SJCRH30 (cell line): ENCODE data around the gene ITPRIPL1. TPM values are rescaled to one million over a fixed set of nuclear protein-coding genes. Genes with fewer than 3 reads are reported as not detected.

Source experiments
- DNase-seq, 2 experiments: peaks; one replicate each; pipeline ENCODE4 v3.0.0-alpha.2; 2015 to 2020
- H3K27ac ChIP-seq: fragments of 250-450 bp; sonication (Bioruptor Pico); 2 replicates; pipeline ENCODE4 v1.5.1; 2020; ENCODE audit warnings: mild to moderate bottlenecking, moderate library complexity
- H3K27me3 ChIP-seq: fragments of 250-450 bp; sonication (Bioruptor Pico); 2 replicates; pipeline ENCODE4 v1.5.1; 2020; ENCODE audit warnings: mild to moderate bottlenecking, moderate library complexity
- H3K36me3 ChIP-seq: fragments of 250-450 bp; sonication (Bioruptor Pico); 2 replicates; pipeline ENCODE4 v1.5.1; 2020; ENCODE audit warnings: mild to moderate bottlenecking, moderate library complexity
- H3K4me1 ChIP-seq: fragments of 250-450 bp; sonication (Bioruptor Pico); 2 replicates; pipeline ENCODE4 v1.5.1; 2020; ENCODE audit warnings: mild to moderate bottlenecking, moderate library complexity
- H3K4me3 ChIP-seq: fragments of 250-450 bp; sonication (Bioruptor Pico); 2 replicates; pipeline ENCODE4 v1.5.1; 2020; ENCODE audit warnings: mild to moderate bottlenecking, moderate library complexity
- H3K9me3 ChIP-seq: fragments of 250-450 bp; sonication (Bioruptor Pico); replicated peaks from 2 replicates; pipeline ENCODE4 v1.5.1; 2020; ENCODE audit warnings: mild to moderate bottlenecking, moderate library complexity
- total RNA-seq: library from RNA; depleted of rRNA; stranded (reverse); fragments of >200 nt; shearing (Covaris generic); gene quantifications from 2 replicates; pipeline ENCODE4 v1.2.3, GENCODE V29; 2014

The ITPRIPL1 gene
- total RNA-seq, 1 experiment from 2014 or later, result 26.4 TPM

DNA sequence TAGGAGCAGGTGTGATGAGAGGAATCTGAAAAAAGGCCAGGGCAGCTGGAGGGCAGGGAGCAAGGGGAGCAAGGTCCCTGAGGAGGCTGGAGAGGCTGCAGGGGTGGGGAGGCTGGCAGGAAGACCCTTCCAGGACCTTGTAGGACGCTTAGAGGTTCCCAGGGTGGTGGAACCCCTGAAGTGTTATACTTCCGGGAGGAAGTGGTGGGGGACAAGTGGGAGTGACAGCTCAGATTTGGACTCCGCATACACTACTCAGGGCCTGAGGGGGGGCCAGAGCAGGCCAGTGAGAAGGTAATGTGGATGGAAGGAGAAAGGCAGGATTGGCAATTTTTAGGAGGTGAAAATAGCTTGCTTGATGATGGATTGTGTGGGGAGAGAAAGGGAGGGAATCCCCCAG is 8.6 kb downstream of the ITPRIPL1 start:
- Histone ChIP-seq H3K27me3 (no peaks in the 10 kb centered on the region), H3K4me1 (peaks cover 9% of the 10 kb centered on the region), H3K9me3 (no peaks in the 10 kb centered on the region; the same call in 1 of the 2 replicates), H3K27ac (no peak overlapping the region), H3K36me3 (peaks cover 10% of the 10 kb centered on the region), H3K4me3 (no peak overlapping the region)
- no peak for DNase-seq

DNA sequence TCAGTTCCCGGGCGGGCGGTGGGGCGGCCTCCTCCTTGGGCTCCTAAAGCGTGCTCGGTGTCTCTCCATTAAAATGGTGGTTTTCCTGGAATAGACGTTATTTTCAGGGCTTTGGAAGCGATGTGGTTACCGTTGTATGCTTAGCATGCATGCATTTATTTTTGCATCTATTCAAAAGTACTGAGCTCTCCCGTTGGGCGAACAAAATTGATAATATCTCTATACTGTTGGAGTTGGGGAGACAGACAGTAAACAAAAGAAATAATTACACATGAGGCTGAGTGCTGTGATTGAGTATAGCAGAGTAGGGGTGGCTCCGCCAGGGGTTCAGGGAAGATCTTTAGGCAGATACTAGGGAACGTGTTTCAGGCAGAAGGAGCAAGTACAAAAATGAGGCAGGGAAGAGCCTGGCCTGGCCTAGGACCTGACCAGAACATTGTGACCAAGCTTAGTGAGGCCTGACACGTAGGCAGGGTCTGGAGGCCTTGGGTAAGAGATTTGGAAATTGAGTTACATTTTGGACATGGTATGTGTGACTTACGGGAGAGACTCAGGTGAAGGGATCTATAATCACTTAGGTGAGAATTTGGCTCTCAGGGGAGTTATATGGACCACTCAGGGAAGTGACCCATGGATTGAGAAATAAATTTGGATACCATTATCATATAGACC is 11.1 kb downstream of the ITPRIPL1 start:
- Histone ChIP-seq H3K27ac (peak overlapping the region; percentile 83), H3K36me3 (peaks cover 8% of the 10 kb centered on the region), H3K27me3 (no peaks in the 10 kb centered on the region), H3K9me3 (no peaks in the 10 kb centered on the region), H3K4me3 (peak overlapping the region; percentile 76), H3K4me1 (peaks cover 9% of the 10 kb centered on the region)
- no peak for DNase-seq

DNA sequence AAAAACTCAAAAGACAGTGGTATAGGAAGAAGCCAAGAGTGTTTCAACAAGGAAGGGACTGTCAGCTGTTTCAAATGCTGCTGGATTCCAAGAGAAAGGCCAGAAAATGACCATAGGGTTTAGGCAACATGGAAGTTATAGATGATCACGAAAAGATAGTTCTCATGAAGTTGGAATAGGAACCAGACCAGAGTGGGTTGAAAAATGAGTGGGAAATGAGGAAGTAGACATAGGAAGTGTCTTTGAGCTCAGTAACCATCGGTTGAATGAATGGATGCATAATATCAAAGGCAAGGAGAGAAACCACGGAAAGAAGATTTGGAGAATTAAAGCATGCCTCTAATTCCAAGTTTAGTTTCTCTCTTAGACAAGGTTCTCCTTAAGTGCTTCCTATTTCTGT is 11.8 kb downstream of the ITPRIPL1 start:
- Histone ChIP-seq H3K27ac (peak overlapping the region; percentile 83), H3K4me3 (peak overlapping the region; percentile 76)

DNA sequence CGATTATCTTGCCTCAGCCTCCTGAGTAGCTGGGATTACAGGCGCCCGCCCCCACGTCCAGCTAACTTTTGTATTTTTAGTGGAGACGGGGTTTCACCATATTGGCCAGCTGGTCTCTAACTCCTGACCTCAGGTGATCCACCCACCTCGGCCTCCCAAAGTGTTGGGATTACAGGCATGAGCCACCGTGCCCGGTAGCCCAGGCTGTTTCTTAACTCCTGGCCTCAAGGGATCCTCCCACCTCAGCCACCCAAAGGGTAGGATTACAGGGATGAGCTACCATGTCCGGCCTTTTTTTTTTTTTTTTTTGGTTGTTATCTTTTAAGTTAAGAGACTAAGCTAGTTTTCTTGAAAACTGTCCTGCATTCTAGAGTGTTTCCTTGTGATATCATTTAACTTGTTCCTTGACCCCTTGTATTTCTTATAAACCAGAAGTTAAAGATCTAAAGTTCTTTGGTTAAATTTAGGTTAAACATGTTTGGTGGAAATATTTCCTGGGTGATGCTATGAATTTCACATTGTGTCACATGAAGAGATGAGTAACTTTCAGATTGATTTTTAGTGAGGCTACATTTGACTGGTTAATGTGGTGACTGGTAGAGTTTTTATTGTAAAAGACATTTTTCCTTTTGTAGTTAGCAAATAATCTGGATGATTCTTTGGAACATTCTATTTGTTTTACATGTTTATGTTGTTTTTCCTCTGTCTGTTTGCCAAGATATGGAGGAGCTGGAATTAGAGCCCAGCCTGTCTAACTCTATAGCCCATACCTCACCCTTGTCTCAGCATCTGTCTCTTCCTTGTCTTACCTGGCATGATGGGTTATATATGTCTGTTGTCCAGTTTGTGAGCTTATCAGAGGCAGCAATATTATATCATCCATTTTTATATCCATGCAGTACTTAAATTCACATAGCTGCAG is 15.6 kb downstream of the ITPRIPL1 start:
- no peaks in the 10 kb centered on the region for H3K9me3 ChIP-seq
- peaks cover 9% of the 10 kb centered on the region for H3K4me1 ChIP-seq
- no peak overlapping the region for H3K4me3 ChIP-seq
- peaks cover 47% of the 10 kb centered on the region for H3K36me3 ChIP-seq
- DNase-seq, result no peak
- no peak overlapping the region for H3K27ac ChIP-seq
- H3K27me3 ChIP-seq, result no peaks in the 10 kb centered on the region

More for the DNA sequence above, 11.8 kb downstream of the ITPRIPL1 start:
- Histone ChIP-seq H3K36me3 (peaks cover 8% of the 10 kb centered on the region), H3K9me3 (no peaks in the 10 kb centered on the region), H3K27me3 (no peaks in the 10 kb centered on the region), H3K4me1 (peaks cover 9% of the 10 kb centered on the region)
- no peak for DNase-seq

DNA sequence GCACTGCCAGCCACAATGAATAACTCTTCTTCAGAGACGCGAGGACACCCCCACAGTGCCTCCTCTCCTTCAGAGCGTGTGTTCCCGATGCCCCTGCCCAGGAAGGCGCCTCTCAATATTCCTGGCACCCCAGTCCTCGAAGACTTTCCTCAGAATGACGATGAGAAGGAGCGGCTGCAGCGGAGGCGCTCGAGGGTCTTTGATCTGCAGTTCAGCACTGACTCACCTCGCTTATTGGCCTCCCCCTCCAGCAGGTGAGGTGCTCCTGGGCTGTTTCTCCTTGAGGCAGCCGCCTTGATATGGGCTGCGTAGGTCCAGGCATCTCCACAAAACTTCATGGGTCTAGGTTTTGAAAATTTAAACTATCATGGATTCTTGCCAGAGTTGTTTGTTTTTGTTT is 16.5 kb downstream of the ITPRIPL1 start:
- H3K9me3 ChIP-seq, result no peaks in the 10 kb centered on the region
- no peak overlapping the region for H3K27ac ChIP-seq
- peaks cover 5% of the 10 kb centered on the region for H3K4me1 ChIP-seq
- DNase-seq, result no peak
- peaks cover 54% of the 10 kb centered on the region for H3K36me3 ChIP-seq
- no peak overlapping the region for H3K4me3 ChIP-seq
- H3K27me3 ChIP-seq, result no peaks in the 10 kb centered on the region

DNA sequence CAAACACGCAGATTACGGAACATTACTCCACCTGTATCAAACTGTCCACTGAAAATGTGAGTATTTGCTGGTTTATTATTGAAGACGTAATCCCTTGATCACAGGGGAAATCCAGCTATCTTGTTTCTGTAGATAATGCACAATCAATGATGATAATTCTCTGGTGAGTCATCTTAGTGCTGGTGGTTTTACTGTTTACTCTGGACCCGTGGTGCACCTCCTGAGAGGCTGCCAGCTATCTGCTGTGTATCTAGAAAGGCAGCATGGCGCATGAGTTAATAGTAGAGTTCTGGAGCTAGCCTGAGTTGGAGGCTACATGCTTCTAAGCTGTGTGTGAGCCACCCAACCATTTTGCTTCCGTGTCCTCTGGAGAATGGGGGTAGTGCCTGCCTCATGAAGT is 17.0 kb downstream of the ITPRIPL1 start:
- peaks cover 58% of the 10 kb centered on the region for H3K36me3 ChIP-seq
- H3K4me1 ChIP-seq, result peaks cover under 1% of the 10 kb centered on the region
- H3K27me3 ChIP-seq, result no peaks in the 10 kb centered on the region
- H3K27ac ChIP-seq, result no peak overlapping the region
- no peak for DNase-seq
- H3K9me3 ChIP-seq, result no peaks in the 10 kb centered on the region
- H3K4me3 ChIP-seq, result no peak overlapping the region

DNA sequence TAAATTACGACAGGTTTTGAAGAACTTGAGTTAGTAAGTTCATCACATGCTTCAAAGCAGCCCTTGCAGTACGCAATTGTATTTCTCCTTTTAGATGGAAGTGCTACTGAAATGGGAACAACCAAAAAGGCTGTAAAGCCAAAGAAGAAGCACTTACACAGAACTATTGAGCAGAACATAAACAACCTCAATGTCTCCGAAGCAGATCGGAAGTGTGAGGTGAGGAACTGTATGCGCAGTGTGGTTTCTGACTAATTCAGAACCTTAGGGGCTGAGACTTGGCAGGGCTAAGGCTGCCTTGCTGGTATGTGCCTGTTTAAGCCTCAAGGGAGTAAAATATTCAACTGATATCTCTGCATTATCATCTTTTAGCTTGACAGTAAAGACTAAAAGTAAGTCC is 18.9 kb downstream of the ITPRIPL1 start:
- no peaks in the 10 kb centered on the region for H3K9me3 ChIP-seq
- no peak for DNase-seq
- H3K4me1 ChIP-seq, result no peaks in the 10 kb centered on the region
- no peak overlapping the region for H3K27ac ChIP-seq
- H3K27me3 ChIP-seq, result no peaks in the 10 kb centered on the region
- peaks cover 70% of the 10 kb centered on the region for H3K36me3 ChIP-seq
- no peak overlapping the region for H3K4me3 ChIP-seq

DNA sequence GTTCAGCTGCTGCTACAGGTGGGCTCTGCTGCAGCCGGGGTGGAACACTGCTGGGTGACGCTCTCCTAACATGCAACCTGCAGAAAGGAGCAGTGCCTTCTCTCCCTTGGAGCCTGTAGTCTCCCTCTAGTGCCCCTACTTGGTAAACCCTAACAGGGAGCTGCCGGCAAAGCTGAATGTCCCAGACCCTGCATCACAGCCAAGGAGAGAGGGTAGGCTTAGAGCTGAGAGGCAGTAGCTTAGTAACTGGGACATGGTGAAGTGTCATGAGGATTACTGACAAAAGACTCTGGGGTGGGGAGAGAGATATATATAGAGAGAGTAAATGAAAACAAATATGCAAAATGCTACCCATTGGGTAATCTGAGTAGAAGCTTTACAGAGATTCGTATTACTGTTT is 20.3 kb downstream of the ITPRIPL1 start:
- Histone ChIP-seq H3K36me3 (peaks cover 84% of the 10 kb centered on the region), H3K4me1 (no peaks in the 10 kb centered on the region), H3K4me3 (no peak overlapping the region), H3K27ac (no peak overlapping the region), H3K27me3 (no peaks in the 10 kb centered on the region), H3K9me3 (no peaks in the 10 kb centered on the region)
- DNase-seq, result no peak

DNA sequence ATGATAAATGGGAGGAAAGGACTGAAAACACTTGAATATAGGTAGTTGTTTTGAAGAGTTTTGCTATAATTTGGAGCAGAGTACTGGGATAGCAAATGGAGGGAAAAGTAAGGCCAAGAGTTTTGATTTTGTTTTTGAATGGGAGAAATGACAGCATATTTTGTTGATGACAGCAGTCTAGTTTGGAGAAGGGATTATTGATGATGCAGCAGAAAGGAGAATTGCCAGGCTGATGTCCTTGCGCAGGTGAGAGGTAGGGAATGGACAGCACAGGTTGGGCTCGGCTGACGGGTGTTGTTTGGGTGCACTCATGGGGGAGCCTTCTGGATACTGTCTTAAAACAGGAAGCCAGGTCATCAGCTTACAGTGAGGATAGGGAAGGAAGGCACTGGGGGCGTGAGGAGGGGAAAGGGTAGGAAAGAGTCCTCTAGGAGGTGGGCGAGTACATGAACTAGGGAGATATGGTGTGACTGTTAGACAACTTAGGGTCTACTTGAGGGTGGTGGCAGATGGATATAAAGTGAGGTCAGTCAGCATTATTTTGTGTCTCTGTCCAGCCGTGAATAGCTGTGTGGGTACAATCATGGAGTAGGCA is 20.8 kb downstream of the ITPRIPL1 start:
- Histone ChIP-seq H3K9me3 (no peaks in the 10 kb centered on the region), H3K27me3 (no peaks in the 10 kb centered on the region), H3K4me1 (no peaks in the 10 kb centered on the region), H3K36me3 (peaks cover 88% of the 10 kb centered on the region), H3K4me3 (no peak overlapping the region), H3K27ac (no peak overlapping the region)
- no peak for DNase-seq

DNA sequence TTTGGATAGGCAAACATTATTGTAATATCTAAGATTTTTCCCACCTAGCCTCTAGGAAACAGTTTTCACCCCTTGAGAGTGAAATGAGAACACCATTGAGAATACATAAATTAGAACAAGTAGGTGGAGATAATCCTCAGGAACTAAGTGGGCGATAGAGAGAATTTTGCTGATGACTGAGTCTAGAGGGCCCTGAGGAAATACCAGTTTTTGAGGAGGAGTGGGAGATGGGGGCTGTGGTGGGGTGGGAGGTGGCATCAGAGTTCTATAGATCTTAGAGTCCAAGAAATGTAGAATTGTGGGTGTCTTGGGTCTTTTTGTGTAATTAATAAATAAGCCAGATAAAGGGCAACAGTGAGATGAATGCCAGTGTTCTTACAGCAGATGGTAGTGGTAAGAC is 22.3 kb downstream of the ITPRIPL1 start:
- Histone ChIP-seq H3K9me3 (no peaks in the 10 kb centered on the region), H3K27ac (no peak overlapping the region), H3K4me1 (no peaks in the 10 kb centered on the region), H3K4me3 (no peak overlapping the region), H3K36me3 (peaks cover 93% of the 10 kb centered on the region), H3K27me3 (no peaks in the 10 kb centered on the region)
- DNase-seq, result no peak

DNA sequence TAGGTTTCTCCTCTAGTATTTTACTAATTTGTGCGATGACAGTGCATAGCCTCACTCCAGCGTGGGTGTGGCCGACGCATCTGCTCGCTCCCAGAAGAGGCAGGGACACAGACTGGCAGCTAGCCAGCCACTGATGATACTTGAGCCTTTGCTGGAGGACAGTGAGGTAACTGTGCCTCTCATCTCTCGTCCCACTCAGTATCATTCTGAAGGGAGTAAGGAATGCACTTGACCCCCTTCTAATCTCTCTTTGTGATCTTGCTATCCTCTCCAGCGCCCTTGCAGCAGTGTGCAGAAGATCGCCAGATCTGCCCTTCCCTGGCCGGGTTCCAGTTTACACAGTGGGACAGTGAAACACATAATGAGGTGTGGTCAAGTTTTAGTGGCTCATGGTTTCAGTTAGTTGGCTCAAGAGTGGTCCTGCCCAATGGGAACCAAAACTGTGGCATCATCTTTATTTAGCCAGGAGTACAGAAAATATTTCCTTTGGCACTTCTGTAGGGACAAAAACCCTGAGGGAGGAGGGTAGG is 28.0 kb downstream of the ITPRIPL1 start:
- H3K27ac ChIP-seq, result no peak overlapping the region
- peak; percentile 78 to 80 for DNase-seq
- peaks cover 3% of the 10 kb centered on the region; the same call in 1 of the 2 replicates for H3K4me1 ChIP-seq
- H3K9me3 ChIP-seq, result no peaks in the 10 kb centered on the region
- H3K36me3 ChIP-seq, result peaks cover 79% of the 10 kb centered on the region
- no peaks in the 10 kb centered on the region for H3K27me3 ChIP-seq
- H3K4me3 ChIP-seq, result no peak overlapping the region

DNA sequence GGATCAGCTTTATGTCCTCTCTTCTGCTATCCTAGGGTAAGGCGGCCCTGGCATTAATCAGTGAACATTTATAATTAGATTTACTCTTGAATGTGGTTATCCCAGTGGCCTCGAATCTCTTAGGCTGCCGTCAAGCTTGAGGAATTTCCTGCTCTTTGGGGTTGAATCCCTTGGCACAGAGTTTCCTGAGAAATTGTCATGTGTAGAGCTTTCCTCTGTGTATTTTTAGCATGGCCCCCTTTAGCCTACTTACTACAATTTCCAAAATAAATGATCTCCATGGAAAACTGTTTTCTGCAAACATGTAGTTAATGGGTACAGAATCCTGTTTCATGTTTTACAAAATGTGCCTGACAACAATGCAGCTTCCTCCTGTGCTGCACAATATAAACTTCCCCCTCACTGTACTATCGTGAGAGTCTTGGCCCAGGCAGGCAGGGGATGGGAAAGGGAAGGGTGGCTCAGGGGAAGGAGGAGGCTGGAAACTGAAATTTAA is 28.5 kb downstream of the ITPRIPL1 start:
- DNase-seq, result no peak
- Histone ChIP-seq H3K4me3 (no peak overlapping the region), H3K27me3 (no peaks in the 10 kb centered on the region), H3K27ac (no peak overlapping the region), H3K9me3 (no peaks in the 10 kb centered on the region), H3K36me3 (peaks cover 75% of the 10 kb centered on the region), H3K4me1 (peaks cover 3% of the 10 kb centered on the region; the same call in 1 of the 2 replicates)

DNA sequence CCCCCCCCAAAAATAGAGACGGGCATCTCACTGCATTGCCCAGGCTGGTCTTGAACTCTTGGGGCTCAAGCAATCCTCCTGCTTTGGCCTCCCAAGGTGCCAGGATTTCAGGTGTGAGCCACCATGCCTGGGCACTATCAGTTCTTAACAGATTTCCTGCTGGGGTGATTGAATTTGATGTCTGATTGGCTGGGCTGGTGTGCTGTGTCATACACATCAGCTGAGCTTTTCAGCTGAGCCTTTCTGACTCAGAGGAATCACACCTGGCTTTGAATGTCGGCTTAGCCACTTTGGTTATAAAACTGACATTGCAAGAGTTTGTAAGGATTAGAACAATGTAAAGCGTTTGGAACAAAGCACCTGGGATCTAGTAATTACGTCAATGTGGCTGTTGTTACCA is 29.4 kb downstream of the ITPRIPL1 start:
- Histone ChIP-seq H3K27ac (no peak overlapping the region), H3K27me3 (no peaks in the 10 kb centered on the region), H3K36me3 (peaks cover 74% of the 10 kb centered on the region), H3K9me3 (no peaks in the 10 kb centered on the region), H3K4me1 (peaks cover 3% of the 10 kb centered on the region; the same call in 1 of the 2 replicates), H3K4me3 (no peak overlapping the region)
- DNase-seq, result no peak

DNA sequence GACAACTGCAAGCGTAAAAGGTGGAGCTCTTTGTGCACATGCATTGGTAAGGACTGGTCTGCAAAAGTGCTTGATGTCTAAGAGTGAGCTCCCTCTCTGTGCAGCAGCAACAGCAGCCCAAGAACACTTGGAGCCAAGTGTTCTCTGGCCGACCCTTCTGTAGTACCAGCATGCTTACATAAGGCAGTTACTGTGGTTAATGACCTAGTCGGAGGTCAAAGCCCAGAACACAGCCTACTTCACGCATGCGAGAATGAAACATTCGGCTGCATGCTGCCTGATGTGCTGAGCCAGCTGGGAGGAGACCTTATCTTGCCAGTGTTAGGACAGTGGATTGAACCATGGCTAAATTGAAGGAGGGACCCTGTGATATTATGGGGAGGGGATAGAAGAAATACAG is 31.8 kb downstream of the ITPRIPL1 start:
- Histone ChIP-seq H3K4me1 (peaks cover 3% of the 10 kb centered on the region; the same call in 1 of the 2 replicates), H3K36me3 (peaks cover 70% of the 10 kb centered on the region), H3K27ac (no peak overlapping the region), H3K27me3 (no peaks in the 10 kb centered on the region), H3K4me3 (no peak overlapping the region), H3K9me3 (no peaks in the 10 kb centered on the region)
- DNase-seq, result no peak

DNA sequence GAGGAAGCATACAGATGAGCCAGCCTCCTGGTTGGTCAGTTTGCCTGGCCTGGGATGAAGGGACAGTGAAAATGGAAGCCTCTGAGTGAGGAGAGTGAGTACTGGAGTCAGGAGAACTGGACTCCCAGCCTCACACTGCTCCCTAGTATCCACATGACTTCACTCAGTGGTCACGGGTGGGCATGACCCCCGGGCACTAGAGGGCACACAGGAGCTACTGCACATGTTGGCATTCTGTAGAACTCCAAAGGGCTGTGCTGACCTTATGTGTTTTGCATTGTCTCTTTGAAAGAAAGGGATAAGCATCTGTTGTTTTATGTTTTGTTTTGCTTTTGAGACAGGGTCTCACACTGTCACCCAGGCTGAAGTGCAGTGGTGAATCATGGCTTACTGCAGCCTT is 34.2 kb downstream of the ITPRIPL1 start:
- H3K36me3 ChIP-seq, result peaks cover 68% of the 10 kb centered on the region
- peak in 1 of 2 experiments; percentile 17 for DNase-seq

More for the DNA sequence above, 34.2 kb downstream of the ITPRIPL1 start:
- Histone ChIP-seq H3K4me1 (no peaks in the 10 kb centered on the region), H3K27me3 (no peaks in the 10 kb centered on the region), H3K27ac (no peak overlapping the region), H3K4me3 (no peak overlapping the region), H3K9me3 (no peaks in the 10 kb centered on the region)
